Measurements from ENCODE around the gene PRKN.

PRKN gene

GRCh38 chr6:161740486-161740885 lies 987.1 kb downstream of the PRKN start:
- no peak overlapping the region for H3K23ac ChIP-seq (ENCODE audit: low read length in 2 of 2)
- H3K9ac ChIP-seq (ENCODE audit: low read length) = no peak overlapping the region
- H3K36me3 ChIP-seq (ENCODE audit: control insufficient read depth in 1 of 2, insufficient read depth in 2 of 2, low read depth in 1 of 2, low read length in 2 of 2) = no peaks in the 10 kb centered on the region

GRCh38 chr6:161736781-161737292 lies 990.7 kb downstream of the PRKN start:
- H3K23ac ChIP-seq (ENCODE audit: low read length in 2 of 2) = no peak overlapping the region
- no peaks in the 10 kb centered on the region for H3K36me3 ChIP-seq (ENCODE audit: control insufficient read depth in 1 of 2, insufficient read depth in 2 of 2, low read depth in 1 of 2, low read length in 2 of 2)
- no peak overlapping the region for H2BK120ac ChIP-seq (ENCODE audit: low read depth, low read length)
- H3K4me3 ChIP-seq (ENCODE audit: insufficient read depth in 1 of 2, low read depth in 1 of 2, low read length in 2 of 2) = no peak overlapping the region
- H4K8ac ChIP-seq (ENCODE audit: low read length) = no peak overlapping the region
- H3K18ac ChIP-seq (ENCODE audit: low read depth in 1 of 2, low read length in 2 of 2) = no peak overlapping the region
- H2AK5ac ChIP-seq (ENCODE audit: low read length, severe bottlenecking) = no peak overlapping the region
- H3K4me2 ChIP-seq (ENCODE audit: low read length, poor library complexity, severe bottlenecking) = no peak overlapping the region
- H3K9ac ChIP-seq (ENCODE audit: low read length) = no peak overlapping the region
- no peaks in the 10 kb centered on the region for H3K27me3 ChIP-seq (ENCODE audit: control insufficient read depth in 1 of 2, insufficient read depth in 1 of 2, low read length in 2 of 2)
- H3K14ac ChIP-seq (ENCODE audit: low read length in 2 of 2) = no peak overlapping the region
- H3K9me3 ChIP-seq (ENCODE audit: control insufficient read depth, low read length) = no peaks in the 10 kb centered on the region
- no peak overlapping the region for H3K27ac ChIP-seq (ENCODE audit: low read length, poor library complexity, severe bottlenecking)
- no peak overlapping the region for H3K4ac ChIP-seq (ENCODE audit: low read depth in 1 of 2, low read length in 2 of 2)
- no peak for DNase-seq
- no peaks in the 10 kb centered on the region for H3K4me1 ChIP-seq (ENCODE audit: control insufficient read depth, insufficient read depth, low read depth, low read length)
- H3K79me1 ChIP-seq (replicated peaks; ENCODE audit: low read length, poor library complexity, severe bottlenecking) = no peaks in the 10 kb centered on the region
- WGBS = 77% methylated on average over 6 of the region's 6 CpGs
- no peak overlapping the region for H2BK5ac ChIP-seq (ENCODE audit: low read depth, low read length, poor library complexity, severe bottlenecking)
- H2BK12ac ChIP-seq (ENCODE audit: low read length in 2 of 2) = no peak overlapping the region
- no peak overlapping the region for H4K91ac ChIP-seq (ENCODE audit: low read length)
- H2AFZ ChIP-seq (ENCODE audit: low read depth, low read length) = no peak overlapping the region
- H2BK15ac ChIP-seq (ENCODE audit: low read depth, poor library complexity, severe bottlenecking) = no peak overlapping the region

More at GRCh38 chr6:161740486-161740885, 987.1 kb downstream of the PRKN start:
- Histone ChIP-seq H3K4ac (ENCODE audit: low read depth in 1 of 2, low read length in 2 of 2) (no peak overlapping the region), H3K18ac (ENCODE audit: low read depth in 1 of 2, low read length in 2 of 2) (no peak overlapping the region), H2AK5ac (ENCODE audit: low read length, severe bottlenecking) (no peak overlapping the region), H2BK5ac (ENCODE audit: low read depth, low read length, poor library complexity, severe bottlenecking) (no peak overlapping the region), H2BK12ac (ENCODE audit: low read length in 2 of 2) (no peak overlapping the region), H4K91ac (ENCODE audit: low read length) (no peak overlapping the region), H2BK120ac (ENCODE audit: low read depth, low read length) (no peak overlapping the region), H3K4me1 (ENCODE audit: control insufficient read depth, insufficient read depth, low read depth, low read length) (peaks cover 2% of the 10 kb centered on the region), H3K27me3 (ENCODE audit: control insufficient read depth in 1 of 2, insufficient read depth in 1 of 2, low read length in 2 of 2) (no peaks in the 10 kb centered on the region), H4K8ac (ENCODE audit: low read length) (no peak overlapping the region), H3K27ac (ENCODE audit: low read length, poor library complexity, severe bottlenecking) (no peak overlapping the region), H3K4me3 (ENCODE audit: insufficient read depth in 1 of 2, low read depth in 1 of 2, low read length in 2 of 2) (no peak overlapping the region), H2BK15ac (ENCODE audit: low read depth, poor library complexity, severe bottlenecking) (no peak overlapping the region), H3K9me3 (ENCODE audit: control insufficient read depth, low read length) (no peaks in the 10 kb centered on the region), H3K79me1 (replicated peaks; ENCODE audit: low read length, poor library complexity, severe bottlenecking) (no peaks in the 10 kb centered on the region), H3K4me2 (ENCODE audit: low read length, poor library complexity, severe bottlenecking) (no peak overlapping the region), H2AFZ (ENCODE audit: low read depth, low read length) (no peak overlapping the region), H3K14ac (ENCODE audit: low read length in 2 of 2) (no peak overlapping the region)
- DNase-seq = no peak
- 86% methylated on average over 7 of the region's 7 CpGs for WGBS

- H3K79me1 ChIP-seq (replicated peaks; ENCODE audit: low read length, poor library complexity, severe bottlenecking) = no peaks in the 10 kb centered on the region
- H3K9ac ChIP-seq (ENCODE audit: low read length) = no peak overlapping the region
- 33% methylated on average over 1 of the region's 2 CpGs for WGBS
- no peak overlapping the region for H2BK120ac ChIP-seq (ENCODE audit: low read depth, low read length)
- H3K14ac ChIP-seq (ENCODE audit: low read length in 2 of 2) = no peak overlapping the region
- no peak overlapping the region for H3K18ac ChIP-seq (ENCODE audit: low read depth in 1 of 2, low read length in 2 of 2)
- no peak overlapping the region for H3K4me2 ChIP-seq (ENCODE audit: low read length, poor library complexity, severe bottlenecking)
- H3K27ac ChIP-seq (ENCODE audit: low read length, poor library complexity, severe bottlenecking) = no peak overlapping the region
- H2BK15ac ChIP-seq (ENCODE audit: low read depth, poor library complexity, severe bottlenecking) = no peak overlapping the region
- H4K8ac ChIP-seq (ENCODE audit: low read length) = no peak overlapping the region
- no peak overlapping the region for H3K23ac ChIP-seq (ENCODE audit: low read length in 2 of 2)
- no peaks in the 10 kb centered on the region for H3K36me3 ChIP-seq (ENCODE audit: control insufficient read depth in 1 of 2, insufficient read depth in 2 of 2, low read depth in 1 of 2, low read length in 2 of 2)
- H3K4me1 ChIP-seq (ENCODE audit: control insufficient read depth, insufficient read depth, low read depth, low read length) = no peaks in the 10 kb centered on the region
- no peak overlapping the region for H2BK5ac ChIP-seq (ENCODE audit: low read depth, low read length, poor library complexity, severe bottlenecking)
- no peak overlapping the region for H3K4me3 ChIP-seq (ENCODE audit: insufficient read depth in 1 of 2, low read depth in 1 of 2, low read length in 2 of 2)
- no peak overlapping the region for H2AFZ ChIP-seq (ENCODE audit: low read depth, low read length)
- no peak overlapping the region for H2AK5ac ChIP-seq (ENCODE audit: low read length, severe bottlenecking)
- no peak overlapping the region for H4K91ac ChIP-seq (ENCODE audit: low read length)
- DNase-seq = no peak
- H3K4ac ChIP-seq (ENCODE audit: low read depth in 1 of 2, low read length in 2 of 2) = no peak overlapping the region
- no peaks in the 10 kb centered on the region for H3K27me3 ChIP-seq (ENCODE audit: control insufficient read depth in 1 of 2, insufficient read depth in 1 of 2, low read length in 2 of 2)
- no peaks in the 10 kb centered on the region for H3K9me3 ChIP-seq (ENCODE audit: control insufficient read depth, low read length)
- H2BK12ac ChIP-seq (ENCODE audit: low read length in 2 of 2) = no peak overlapping the region
Observed at GRCh38 chr6:161736326-161736725, 991.2 kb downstream of the PRKN start.

- WGBS = 84% methylated on average over 1 of the region's 3 CpGs
Observed at GRCh38 chr6:161732594-161732993, 995.0 kb downstream of the PRKN start.

More at GRCh38 chr6:161732594-161732993, 995.0 kb downstream of the PRKN start:
- Histone ChIP-seq H2AK5ac (ENCODE audit: low read length, severe bottlenecking) (no peak overlapping the region), H2AFZ (ENCODE audit: low read depth, low read length) (no peak overlapping the region), H3K79me1 (replicated peaks; ENCODE audit: low read length, poor library complexity, severe bottlenecking) (no peaks in the 10 kb centered on the region), H4K8ac (ENCODE audit: low read length) (no peak overlapping the region), H3K4me1 (ENCODE audit: control insufficient read depth, insufficient read depth, low read depth, low read length) (no peaks in the 10 kb centered on the region), H3K4ac (ENCODE audit: low read depth in 1 of 2, low read length in 2 of 2) (no peak overlapping the region), H3K36me3 (ENCODE audit: control insufficient read depth in 1 of 2, insufficient read depth in 2 of 2, low read depth in 1 of 2, low read length in 2 of 2) (no peaks in the 10 kb centered on the region), H3K18ac (ENCODE audit: low read depth in 1 of 2, low read length in 2 of 2) (no peak overlapping the region), H2BK12ac (ENCODE audit: low read length in 2 of 2) (no peak overlapping the region), H3K27ac (ENCODE audit: low read length, poor library complexity, severe bottlenecking) (no peak overlapping the region), H3K27me3 (ENCODE audit: control insufficient read depth in 1 of 2, insufficient read depth in 1 of 2, low read length in 2 of 2) (no peaks in the 10 kb centered on the region), H2BK120ac (ENCODE audit: low read depth, low read length) (no peak overlapping the region), H3K4me2 (ENCODE audit: low read length, poor library complexity, severe bottlenecking) (no peak overlapping the region), H3K23ac (ENCODE audit: low read length in 2 of 2) (no peak overlapping the region), H3K9ac (ENCODE audit: low read length) (no peak overlapping the region), H2BK15ac (ENCODE audit: low read depth, poor library complexity, severe bottlenecking) (no peak overlapping the region), H3K9me3 (ENCODE audit: control insufficient read depth, low read length) (no peaks in the 10 kb centered on the region), H4K91ac (ENCODE audit: low read length) (no peak overlapping the region), H3K14ac (ENCODE audit: low read length in 2 of 2) (no peak overlapping the region), H2BK5ac (ENCODE audit: low read depth, low read length, poor library complexity, severe bottlenecking) (no peak overlapping the region), H3K4me3 (ENCODE audit: insufficient read depth in 1 of 2, low read depth in 1 of 2, low read length in 2 of 2) (no peak overlapping the region)
- no peak for DNase-seq
